ENCODE results near the gene BCOR.

BCOR gene

DNA sequence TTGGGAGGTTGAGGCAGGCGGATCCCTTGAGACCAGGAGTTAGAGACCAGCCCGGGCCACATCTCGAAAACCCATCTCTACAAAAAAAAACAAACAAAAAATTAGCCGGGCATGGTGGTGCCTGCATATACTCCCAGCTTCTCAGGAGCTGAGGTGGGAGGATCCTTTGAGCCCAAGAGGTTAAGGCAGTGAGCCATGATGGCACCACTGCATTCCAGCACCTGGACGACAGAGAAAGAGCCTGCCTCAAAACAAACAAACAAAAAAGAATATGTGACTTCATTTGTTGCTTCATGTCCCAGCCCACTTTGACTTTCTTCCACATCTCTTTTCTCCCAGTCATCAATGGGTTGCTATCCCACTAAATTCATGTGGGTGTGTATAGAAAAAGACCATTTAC is 79.7 kb downstream of the BCOR start:
- no peak for DNase-seq (ENCODE audit: low read depth)
- in situ Hi-C loops (cut with HindIII; ENCODE audit: low sequenced_read_pairs) = no loop called here
- no peak for TF ChIP-seq CTCF (IDR thresholded peaks at IDR 0.05; ENCODE audit: low read depth, low read length, missing control alignments)
- H3K4me3 ChIP-seq (ENCODE audit: low read depth, low read length) = no peak overlapping the region

DNA sequence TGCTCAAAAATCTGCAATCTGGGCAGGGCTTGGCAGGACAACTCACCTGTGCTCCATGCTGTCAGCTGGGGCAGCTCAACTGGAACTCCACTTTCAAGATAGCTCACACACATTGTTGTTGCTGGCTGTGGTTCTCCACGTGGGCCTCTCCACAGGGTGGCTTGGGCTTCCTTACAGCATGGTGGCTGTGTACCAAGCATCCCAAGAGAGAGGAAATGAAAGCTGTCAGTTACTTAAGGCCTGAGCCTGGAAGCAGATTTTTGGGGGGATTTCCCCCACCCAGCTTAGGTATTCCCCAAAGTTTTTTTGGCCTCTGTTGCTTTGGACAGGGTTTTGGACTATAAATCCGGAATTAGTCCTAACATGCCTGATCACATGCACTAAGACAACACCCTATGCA is 81.0 kb downstream of the BCOR start:
- DNase-seq (ENCODE audit: low read depth) = no peak
- in situ Hi-C loops (cut with HindIII; ENCODE audit: low sequenced_read_pairs) = no loop called here
- no peak overlapping the region for H3K4me3 ChIP-seq (ENCODE audit: low read depth, low read length)
- TF ChIP-seq CTCF (IDR thresholded peaks at IDR 0.05; ENCODE audit: low read depth, low read length, missing control alignments) = no peak

DNA sequence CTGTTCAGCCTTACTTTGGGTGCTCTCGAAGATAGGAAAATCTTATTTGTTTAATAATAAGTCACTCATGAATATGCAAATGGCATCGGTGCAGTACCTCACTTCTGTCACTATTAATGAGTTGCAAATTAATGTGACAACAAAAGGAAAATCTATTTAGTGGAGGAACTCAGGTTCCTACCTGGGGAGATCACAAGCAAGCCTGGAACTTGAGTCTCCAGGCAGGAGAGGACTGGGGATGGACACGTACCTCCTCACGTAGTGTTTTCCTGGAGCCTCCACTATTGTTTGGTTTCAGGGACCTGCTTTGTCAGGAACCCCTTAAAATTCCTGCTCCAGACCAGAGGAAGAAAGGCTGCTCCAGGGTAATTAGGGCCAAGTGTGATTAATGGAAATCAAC is 82.1 kb downstream of the BCOR start:
- no peak for DNase-seq (ENCODE audit: low read depth)
- in situ Hi-C loops (cut with HindIII; ENCODE audit: low sequenced_read_pairs) = no loop called here
- TF ChIP-seq CTCF (IDR thresholded peaks at IDR 0.05; ENCODE audit: low read depth, low read length, missing control alignments) = no peak
- no peak overlapping the region for H3K4me3 ChIP-seq (ENCODE audit: low read depth, low read length)

- H3K4me3 ChIP-seq (ENCODE audit: low read depth, low read length) = peak overlapping the region; percentile 43
- in situ Hi-C loops (cut with HindIII; ENCODE audit: low sequenced_read_pairs) = no loop called here
- no peak for TF ChIP-seq CTCF (IDR thresholded peaks at IDR 0.05; ENCODE audit: low read depth, low read length, missing control alignments)
- no peak for DNase-seq (ENCODE audit: low read depth)
Observed at GRCh38 chrX:40013266-40014195, 84.2 kb downstream of the BCOR start.

GRCh38 chrX:40012868-40013265 is 84.9 kb downstream of the BCOR start:
- in situ Hi-C loops (cut with HindIII; ENCODE audit: low sequenced_read_pairs) = no loop called here

More at GRCh38 chrX:40012868-40013265, 84.9 kb downstream of the BCOR start:
- no peak for TF ChIP-seq CTCF (IDR thresholded peaks at IDR 0.05; ENCODE audit: low read depth, low read length, missing control alignments)
- H3K4me3 ChIP-seq (ENCODE audit: low read depth, low read length) = peak overlapping the region; percentile 43
- no peak for DNase-seq (ENCODE audit: low read depth)
